ENCODE measurements around the gene RPS6KC1.
"Not testable (repeated sequence)": the region's sequence is repeated elsewhere in the genome, so short reads cannot be mapped to it uniquely, and the experiment has no call there.

RPS6KC1 gene

GRCh38 chr1:213287987-213288386 lies 236.9 kb downstream of the RPS6KC1 start:
- DNase-seq = no peak

- DNase-seq = no peak
Measured at GRCh38 chr1:213291526-213291925, 240.5 kb downstream of the RPS6KC1 start.

- DNase-seq = no peak
Measured at GRCh38 chr1:213292614-213293013, 241.6 kb downstream of the RPS6KC1 start.

- no peak for DNase-seq
Measured at GRCh38 chr1:213295860-213296259, 244.8 kb downstream of the RPS6KC1 start.

GRCh38 chr1:213296558-213296957 lies 245.5 kb downstream of the RPS6KC1 start:
- no peak for DNase-seq

- DNase-seq = no peak
Measured at GRCh38 chr1:213297021-213297420, 246.0 kb downstream of the RPS6KC1 start.

- DNase-seq = no peak
Measured at GRCh38 chr1:213300433-213300832, 249.4 kb downstream of the RPS6KC1 start.

- not testable (repeated sequence) for DNase-seq
Measured at GRCh38 chr1:213301524-213301923, 250.5 kb downstream of the RPS6KC1 start.

- DNase-seq = no peak
Measured at GRCh38 chr1:213303286-213303685, 252.2 kb downstream of the RPS6KC1 start.

GRCh38 chr1:213315571-213315970 lies 264.5 kb downstream of the RPS6KC1 start:
- no peak for DNase-seq

- DNase-seq = not testable (repeated sequence)
Measured at GRCh38 chr1:213318458-213318857, 267.4 kb downstream of the RPS6KC1 start.

GRCh38 chr1:213320191-213320870 lies 269.3 kb downstream of the RPS6KC1 start:
- no peak for DNase-seq
